Lower lobe of right lung (tissue), 2 donors: Measurements from ENCODE around the gene VAPB. TPM values are rescaled to one million over a fixed set of nuclear protein-coding genes. Genes with fewer than 3 reads are reported as not detected.

Experiments
- ATAC-seq, 2 donors: fragments of 200-7000 bp; cut with Tn5 transposase; one replicate each; pipeline ENCODE4 v1.9.1; 2020 to 2022; ENCODE audit warnings: mild to moderate bottlenecking in 2 of 2, moderate library complexity in 2 of 2
- DNase-seq: peaks from one replicate; pipeline ENCODE4 v3.0.0-alpha.2; 2020
- H3K27ac ChIP-seq: fragments of 200-600 bp; one replicate; pipeline ENCODE4 v1.8.0; 2022
- H3K27me3 ChIP-seq: fragments of 200-600 bp; one replicate; pipeline ENCODE4 v1.8.0; 2022; ENCODE audit warnings: low read depth
- H3K36me3 ChIP-seq: fragments of 200-600 bp; one replicate; pipeline ENCODE4 v1.8.0; 2022; ENCODE audit warnings: mild to moderate bottlenecking
- H3K4me1 ChIP-seq: fragments of 200-600 bp; one replicate; pipeline ENCODE4 v1.8.0; 2022
- H3K4me3 ChIP-seq: fragments of 200-600 bp; one replicate; pipeline ENCODE4 v1.8.0; 2022; ENCODE audit warnings: mild to moderate bottlenecking
- H3K9me3 ChIP-seq: fragments of 200-600 bp; one replicate; pipeline ENCODE4 v1.8.0; 2022
- intact Hi-C: fragments of 100-400 bp; cut with DNase I; formaldehyde crosslinking; loops from one replicate; pipeline ENCODE4 v1.11.0; 2022
- total RNA-seq: library from RNA; stranded (reverse); fragmentation: NEBNext Ultra II Directional; extraction: Animal tissue kit (Norgen Biotek cat#: 25700); gene quantifications from one replicate; pipeline ENCODE4 v1.2.1, GENCODE V29; 2021
- TF ChIP-seq, protein P1 (sequence below): fragments of 200-600 bp; IDR thresholded peaks from one replicate; pipeline ENCODE4 v1.8.0; 2022; ENCODE audit warnings: antibody characterized with exemption, mild to moderate bottlenecking
- donor health status: DM: no; HTN: yes; CAD: no; lungs with severe emphysema.

VAPB gene
- total RNA-seq, 1 donor from 2014 or later = 44.5 TPM

GRCh38 chr20:58475466-58475865 is 86.4 kb downstream of the VAPB start:
- no peak for ATAC-seq
- peaks cover 6% of the 10 kb centered on the region for H3K9me3 ChIP-seq
- no peak for DNase-seq
- no peaks in the 10 kb centered on the region for H3K4me1 ChIP-seq
- TF ChIP-seq, protein P1, sequence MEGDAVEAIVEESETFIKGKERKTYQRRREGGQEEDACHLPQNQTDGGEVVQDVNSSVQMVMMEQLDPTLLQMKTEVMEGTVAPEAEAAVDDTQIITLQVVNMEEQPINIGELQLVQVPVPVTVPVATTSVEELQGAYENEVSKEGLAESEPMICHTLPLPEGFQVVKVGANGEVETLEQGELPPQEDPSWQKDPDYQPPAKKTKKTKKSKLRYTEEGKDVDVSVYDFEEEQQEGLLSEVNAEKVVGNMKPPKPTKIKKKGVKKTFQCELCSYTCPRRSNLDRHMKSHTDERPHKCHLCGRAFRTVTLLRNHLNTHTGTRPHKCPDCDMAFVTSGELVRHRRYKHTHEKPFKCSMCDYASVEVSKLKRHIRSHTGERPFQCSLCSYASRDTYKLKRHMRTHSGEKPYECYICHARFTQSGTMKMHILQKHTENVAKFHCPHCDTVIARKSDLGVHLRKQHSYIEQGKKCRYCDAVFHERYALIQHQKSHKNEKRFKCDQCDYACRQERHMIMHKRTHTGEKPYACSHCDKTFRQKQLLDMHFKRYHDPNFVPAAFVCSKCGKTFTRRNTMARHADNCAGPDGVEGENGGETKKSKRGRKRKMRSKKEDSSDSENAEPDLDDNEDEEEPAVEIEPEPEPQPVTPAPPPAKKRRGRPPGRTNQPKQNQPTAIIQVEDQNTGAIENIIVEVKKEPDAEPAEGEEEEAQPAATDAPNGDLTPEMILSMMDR = no peak
- no peaks in the 10 kb centered on the region for H3K36me3 ChIP-seq
- no peak overlapping the region for H3K4me3 ChIP-seq
- no peak overlapping the region for H3K27ac ChIP-seq
- H3K27me3 ChIP-seq = no peaks in the 10 kb centered on the region
- intact Hi-C loops = no loop called here

GRCh38 chr20:58478141-58478805 is 89.2 kb downstream of the VAPB start:
- Histone ChIP-seq H3K27me3 (no peaks in the 10 kb centered on the region), H3K36me3 (no peaks in the 10 kb centered on the region), H3K27ac (no peak overlapping the region), H3K4me1 (no peaks in the 10 kb centered on the region), H3K4me3 (no peak overlapping the region), H3K9me3 (peaks cover 6% of the 10 kb centered on the region)
- DNase-seq (no peak), ATAC-seq (no peak)
- intact Hi-C loops = no loop called here
- TF ChIP-seq, protein P1 = no peak

GRCh38 chr20:58479726-58480440 is 90.9 kb downstream of the VAPB start:
- intact Hi-C loops = no loop called here
- Histone ChIP-seq H3K27me3 (no peaks in the 10 kb centered on the region), H3K4me1 (no peaks in the 10 kb centered on the region), H3K27ac (no peak overlapping the region), H3K36me3 (no peaks in the 10 kb centered on the region), H3K9me3 (peaks cover 6% of the 10 kb centered on the region), H3K4me3 (no peak overlapping the region)
- DNase-seq (no peak), ATAC-seq (no peak)
- TF ChIP-seq, protein P1 = no peak

- TF ChIP-seq, protein P1 = no peak
- DNase-seq (no peak), ATAC-seq (no peak)
These were observed 91.7 kb downstream of the VAPB start for GRCh38 chr20:58480551-58481336.

DNA sequence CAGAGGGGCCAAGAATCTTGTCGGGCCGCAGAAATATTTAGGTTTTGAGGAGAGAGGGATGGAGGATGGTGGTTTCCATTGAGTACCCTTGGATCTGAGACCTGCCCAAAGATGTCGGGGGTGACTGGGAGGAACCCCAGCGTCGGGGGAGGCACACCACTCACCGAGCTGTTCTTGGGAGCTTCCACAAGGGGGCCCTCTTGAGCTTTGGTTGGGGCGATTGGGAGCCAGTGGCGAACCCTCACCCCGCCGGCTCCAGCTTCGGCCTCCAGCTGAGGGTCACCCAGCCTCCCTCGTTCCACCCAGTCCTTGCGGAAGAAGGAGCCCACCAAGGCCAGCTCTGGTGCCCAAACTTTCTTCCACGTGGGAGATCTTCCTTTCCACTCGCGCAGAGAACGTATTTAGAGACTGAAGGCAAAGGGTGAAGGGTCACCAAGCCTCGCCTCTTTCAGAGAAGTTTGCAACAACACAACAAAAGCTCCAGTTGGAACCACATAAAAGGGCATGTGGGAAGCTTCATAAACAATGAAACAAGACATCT is 92.5 kb downstream of the VAPB start:
- intact Hi-C loops = no loop called here
- Histone ChIP-seq H3K9me3 (peaks cover 11% of the 10 kb centered on the region), H3K4me3 (no peak overlapping the region), H3K27me3 (no peaks in the 10 kb centered on the region), H3K27ac (no peak overlapping the region), H3K4me1 (no peaks in the 10 kb centered on the region), H3K36me3 (no peaks in the 10 kb centered on the region)
- TF ChIP-seq, protein P1 = peak; percentile 52
- DNase-seq (no peak), ATAC-seq (peak; percentile 66 to 76)

More at GRCh38 chr20:58480551-58481336, 91.7 kb downstream of the VAPB start:
- intact Hi-C loops = no loop called here
- no peaks in the 10 kb centered on the region for H3K27me3 ChIP-seq
- no peak overlapping the region for H3K4me3 ChIP-seq
- peaks cover 6% of the 10 kb centered on the region for H3K9me3 ChIP-seq
- H3K27ac ChIP-seq = no peak overlapping the region
- no peaks in the 10 kb centered on the region for H3K36me3 ChIP-seq
- H3K4me1 ChIP-seq = no peaks in the 10 kb centered on the region
